Activated T-cell treated with anti-CD3 and anti-CD28 coated beads, Interleukin-2, amount 50 U/mL, for 1 hour (primary cell): Measurements from ENCODE around the gene CARD6.
"Not testable (repeated sequence)": the region's sequence is repeated elsewhere in the genome, so short reads cannot be mapped to it uniquely, and the experiment has no call there.

Experiments
- DNase-seq: peaks from one replicate; pipeline ENCODE4 v3.0.0-alpha.2; 2020

The CARD6 gene

GRCh38 chr5:40841068-40841805 is at the start of gene CARD6:
TSS of gene CARD6 (plus strand) at chr5:40841367. CDS start at chr5:40841383, 16 bp downstream.
- DNase-seq, result no peak

GRCh38 chr5:40791715-40792139 is 49.4 kb upstream of the CARD6 start:
- DNase-seq, result no peak

- DNase-seq, result not testable (repeated sequence)
Measured at GRCh38 chr5:40792691-40793090, 48.5 kb upstream of the CARD6 start.

GRCh38 chr5:40794340-40794739 is 46.8 kb upstream of the CARD6 start:
- not testable (repeated sequence) for DNase-seq

- DNase-seq, result not testable (repeated sequence)
Measured at GRCh38 chr5:40794877-40795276, 46.3 kb upstream of the CARD6 start.

GRCh38 chr5:40796487-40796889 is 44.7 kb upstream of the CARD6 start:
- no peak for DNase-seq

GRCh38 chr5:40797273-40798011 is 43.7 kb upstream of the CARD6 start:
- DNase-seq, result peak; percentile 81

- peak; percentile 92 for DNase-seq
Measured at GRCh38 chr5:40798012-40798800, 43.0 kb upstream of the CARD6 start, which contains the start of gene PRKAA1. TSS of gene PRKAA1 (minus strand) at chr5:40798374. CDS start at chr5:40798189, 185 bp downstream.

- no peak for DNase-seq
Measured at GRCh38 chr5:40798801-40799210, 42.4 kb upstream of the CARD6 start.

GRCh38 chr5:40799258-40799657 is 41.9 kb upstream of the CARD6 start:
- no peak for DNase-seq

GRCh38 chr5:40801771-40802562 is 39.2 kb upstream of the CARD6 start:
- no peak for DNase-seq

- DNase-seq, result no peak
Measured at GRCh38 chr5:40812125-40812524, 29.0 kb upstream of the CARD6 start.

GRCh38 chr5:40813698-40814281 is 27.4 kb upstream of the CARD6 start:
- DNase-seq, result no peak

GRCh38 chr5:40823459-40823858 is 17.7 kb upstream of the CARD6 start:
- no peak for DNase-seq

- not testable (repeated sequence) for DNase-seq
Measured at GRCh38 chr5:40825461-40826043, 15.6 kb upstream of the CARD6 start.

- DNase-seq, result no peak
Measured at GRCh38 chr5:40826489-40827187, 14.5 kb upstream of the CARD6 start.

- DNase-seq, result no peak
Measured at GRCh38 chr5:40827188-40827977, 13.8 kb upstream of the CARD6 start.

GRCh38 chr5:40828021-40828631 is 13.0 kb upstream of the CARD6 start:
- DNase-seq, result no peak
